A172 (cell line): ENCODE measurements around the gene CDH22. TPM values are rescaled to one million over a fixed set of nuclear protein-coding genes. Genes with fewer than 3 reads are reported as not detected.

Experiments used
- DNase-seq: peaks from one replicate; pipeline ENCODE4 v3.0.0-alpha.2; 2015; ENCODE audit warnings: low spot score
- total RNA-seq: library from RNA; depleted of rRNA; stranded (reverse); fragments of >200 nt; shearing (Covaris generic); gene quantifications from 2 replicates; pipeline ENCODE4 v1.2.3, GENCODE V29; 2014

The CDH22 gene
- total RNA-seq, 1 experiment from 2014 or later: not detected

- DNase-seq: no peak
Observed at GRCh38 chr20:46172455-46172854, 135.8 kb downstream of the CDH22 start.

- DNase-seq: no peak
Observed at GRCh38 chr20:46171909-46172308, 136.4 kb downstream of the CDH22 start.

GRCh38 chr20:46171476-46171875 lies 136.8 kb downstream of the CDH22 start:
- DNase-seq: no peak

- no peak for DNase-seq
Observed at GRCh38 chr20:46169245-46170171, 138.8 kb downstream of the CDH22 start.

- no peak for DNase-seq
Observed at GRCh38 chr20:46168438-46168837, 139.9 kb downstream of the CDH22 start.

- no peak for DNase-seq
Observed at GRCh38 chr20:46167080-46167479, 141.2 kb downstream of the CDH22 start.

- no peak for DNase-seq
Observed at GRCh38 chr20:46164254-46164653, 144.0 kb downstream of the CDH22 start.

- DNase-seq: no peak
Observed at GRCh38 chr20:46161921-46162320, 146.4 kb downstream of the CDH22 start.

- DNase-seq: no peak
Observed at GRCh38 chr20:46160661-46161060, 147.6 kb downstream of the CDH22 start.

- no peak for DNase-seq
Observed at GRCh38 chr20:46159101-46159897, 149.0 kb downstream of the CDH22 start.

- DNase-seq: no peak
Observed at GRCh38 chr20:46158476-46158987, 149.8 kb downstream of the CDH22 start.

- DNase-seq: no peak
Observed at GRCh38 chr20:46157625-46158024, 150.7 kb downstream of the CDH22 start.

GRCh38 chr20:46157076-46157592 lies 151.2 kb downstream of the CDH22 start:
- DNase-seq: no peak

- DNase-seq: no peak
Observed at GRCh38 chr20:46156065-46156464, 152.2 kb downstream of the CDH22 start.

GRCh38 chr20:46154796-46155195 lies 153.5 kb downstream of the CDH22 start:
- DNase-seq: no peak

GRCh38 chr20:46154305-46154704 lies 154.0 kb downstream of the CDH22 start:
- no peak for DNase-seq

- no peak for DNase-seq
Observed at GRCh38 chr20:46152824-46153586, 155.3 kb downstream of the CDH22 start.

- no peak for DNase-seq
Observed at GRCh38 chr20:46151936-46152335, 156.4 kb downstream of the CDH22 start.

- DNase-seq: no peak
Observed at GRCh38 chr20:46150943-46151342, 157.4 kb downstream of the CDH22 start.

GRCh38 chr20:46148313-46149208 lies 159.7 kb downstream of the CDH22 start:
- DNase-seq: no peak
